GM12878 (cell line): Measurements from ENCODE around the gene TFAP2E. TPM values are rescaled to one million over a fixed set of nuclear protein-coding genes. Genes with fewer than 3 reads are reported as not detected.
A peak's percentile ranks its signal among the peaks of the same experiment; 100 is the strongest.

ENCODE experiments used
- BACH1 ChIP-seq: fragments of 450-650 bp; IDR thresholded peaks from 2 replicates; pipeline ENCODE4 v1.6.1; 2017; ENCODE audit warnings: mild to moderate bottlenecking, borderline replicate concordance
- BCL11A ChIP-seq: IDR thresholded peaks from 2 replicates; pipeline ENCODE4 v1.6.1; 2011; ENCODE audit warnings: low read depth, low read length
- CHD4 ChIP-seq: fragments of 200-600 bp; sonication (generic); IDR thresholded peaks from 2 replicates; pipeline ENCODE4 v1.6.1; 2016; ENCODE audit warnings: mild to moderate bottlenecking
- EP300 ChIP-seq, 2 experiments: fragments of 150-350 bp in 1 of 2; IDR thresholded peaks; 2 replicates each; pipeline ENCODE4 v1.6.1; 2011 to 2012; ENCODE audit warnings: low read depth in 2 of 2, low read length in 2 of 2, borderline replicate concordance in 1 of 2, improper control_type of control experiment in 1 of 2, inconsistent platforms in 1 of 2; ENCODE audit not compliant: control insufficient read depth in 1 of 2
- JUNB ChIP-seq: IDR thresholded peaks from 2 replicates; pipeline ENCODE4 v1.6.1; 2016; ENCODE audit warnings: antibody characterized with exemption, mild to moderate bottlenecking
- KAT2A ChIP-seq: conservative IDR thresholded peaks from 2 replicates; pipeline ENCODE4 v1.6.1; 2011; ENCODE audit warnings: low read depth, low read length; ENCODE audit not compliant: control insufficient read depth
- MEF2A ChIP-seq: IDR thresholded peaks from 2 replicates; pipeline ENCODE4 v1.6.1; 2011; ENCODE audit warnings: low read depth, mild to moderate bottlenecking, low read length, moderate library complexity; ENCODE audit not compliant: insufficient read depth
- NRF1 ChIP-seq: conservative IDR thresholded peaks from 2 replicates; pipeline ENCODE4 v1.6.1; 2011; ENCODE audit warnings: mild to moderate bottlenecking, low read depth, low read length, improper control_type of control experiment
- PML ChIP-seq: IDR thresholded peaks from 2 replicates; pipeline ENCODE4 v1.6.1; 2012; ENCODE audit warnings: low read length, inconsistent platforms
- POLR2AphosphoS5 ChIP-seq: IDR thresholded peaks from 2 replicates; pipeline ENCODE4 v1.6.1; 2011; ENCODE audit warnings: mild to moderate bottlenecking, low read length, inconsistent platforms
- POU2F2 ChIP-seq: IDR thresholded peaks from 3 replicates; pipeline ENCODE4 v1.6.1; 2011; ENCODE audit warnings: low read depth, mild to moderate bottlenecking, low read length, borderline replicate concordance
- RAD21 ChIP-seq: IDR thresholded peaks from 2 replicates; pipeline ENCODE4 v1.6.1; 2011; ENCODE audit warnings: mild to moderate bottlenecking, low read depth, low read length, moderate library complexity; ENCODE audit not compliant: insufficient read depth
- RUNX3 ChIP-seq: IDR thresholded peaks from 2 replicates; pipeline ENCODE4 v1.6.1; 2012; ENCODE audit warnings: low read length, inconsistent platforms
- SP1 ChIP-seq: IDR thresholded peaks from one replicate; pipeline ENCODE4 v1.6.1; 2011; ENCODE audit warnings: low read depth, low read length
- SPI1 ChIP-seq: IDR thresholded peaks from 2 replicates; pipeline ENCODE4 v1.6.1; 2011; ENCODE audit warnings: low read depth, mild to moderate bottlenecking, low read length, moderate library complexity, borderline replicate concordance; ENCODE audit not compliant: insufficient read depth
- SREBF1 ChIP-seq: IDR thresholded peaks from 2 replicates; pipeline ENCODE4 v1.6.1; 2012; ENCODE audit warnings: mild to moderate bottlenecking, low read length
- STAT1 ChIP-seq: fragments of 450-650 bp; conservative IDR thresholded peaks from 2 replicates; pipeline ENCODE4 v1.6.1; 2014; ENCODE audit warnings: antibody characterized with exemption, mild to moderate bottlenecking
- STAT3 ChIP-seq: IDR thresholded peaks from 2 replicates; pipeline ENCODE4 v1.6.1; 2011; ENCODE audit warnings: low read depth, low read length, improper control_type of control experiment
- ZBED1 ChIP-seq: IDR thresholded peaks from 2 replicates; pipeline ENCODE4 v1.6.1; 2016; ENCODE audit warnings: borderline replicate concordance
- polyA plus RNA-seq, 11 experiments: library from polyadenylated mRNA; depleted of rRNA in 4 of 11; unstranded in 6 of 11; stranded (reverse) in 5 of 11; fragments of >200 nt; fragmentation: Nextera tagmentation in 4 of 11; fragmentation: Illumina TruSeq in 1 of 11; extraction: Ambion mirVana in 4 of 11; extraction: Trizol in 1 of 11; gene quantifications; 1 replicate in 1 of 11; 2 replicates in 10 of 11; pipeline versions ENCODE4 v1.2.1 to v1.2.3, GENCODE V29; 2011 to 2016; ENCODE audit warnings: inconsistent platforms in 2 of 11, missing spikeins in 2 of 11, low read depth in 1 of 11
- total RNA-seq, 4 experiments: library from RNA; depleted of rRNA in 3 of 4; stranded (reverse); fragments of >200 nt in 3 of 4; fragmentation: Illumina TruSeq in 1 of 4; extraction: Trizol in 1 of 4; gene quantifications; 2 replicates each; pipeline versions ENCODE4 v1.2.1 to v1.2.3, GENCODE V29; 2013 to 2021
- TF ChIP-seq, protein P1 (sequence below): IDR thresholded peaks from 2 replicates; pipeline ENCODE4 v1.6.1; 2012; ENCODE audit warnings: improper control_type of control experiment, low read depth, low read length; ENCODE audit not compliant: insufficient replicate concordance
- TF ChIP-seq, protein P2 (sequence below): IDR thresholded peaks from 2 replicates; pipeline ENCODE4 v1.6.1; 2011; ENCODE audit warnings: borderline replicate concordance, low read depth, mild to moderate bottlenecking, moderate library complexity, low read length; ENCODE audit not compliant: insufficient read depth, poor library complexity, severe bottlenecking
- TF ChIP-seq, protein P3 (sequence below): IDR thresholded peaks from 2 replicates; pipeline ENCODE4 v1.6.1; 2012; ENCODE audit warnings: low read length, inconsistent platforms

TFAP2E gene
- total and polyA plus RNA-seq, 10 of the 15 experiments (the other 5 are each of a cell fraction or from before 2014, with no cell fraction given): 0.10 to 1.1 (median 0.43) TPM

DNA sequence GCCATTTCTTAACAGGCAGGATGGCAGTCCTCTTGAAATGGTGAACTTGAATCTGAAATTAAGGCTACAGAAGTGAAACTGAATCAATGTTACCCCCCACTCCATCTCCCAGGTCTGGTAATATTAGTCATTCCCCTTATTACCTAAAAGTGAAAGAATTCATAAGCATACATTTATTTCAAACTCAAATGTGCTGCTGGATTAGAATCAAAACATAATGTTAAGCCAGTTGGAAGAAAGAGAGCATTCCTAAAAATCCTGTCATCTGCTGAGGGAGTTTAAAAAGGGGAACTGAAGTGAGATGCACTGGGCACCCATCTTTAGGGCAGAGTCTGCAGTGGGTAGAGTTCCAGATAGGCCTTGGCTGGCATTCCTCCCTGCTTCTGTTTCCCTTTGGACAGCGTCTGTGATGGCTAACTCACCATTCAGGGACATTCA is 33.3 kb upstream of the TFAP2E start (continued):
- TF ChIP-seq, protein P1, sequence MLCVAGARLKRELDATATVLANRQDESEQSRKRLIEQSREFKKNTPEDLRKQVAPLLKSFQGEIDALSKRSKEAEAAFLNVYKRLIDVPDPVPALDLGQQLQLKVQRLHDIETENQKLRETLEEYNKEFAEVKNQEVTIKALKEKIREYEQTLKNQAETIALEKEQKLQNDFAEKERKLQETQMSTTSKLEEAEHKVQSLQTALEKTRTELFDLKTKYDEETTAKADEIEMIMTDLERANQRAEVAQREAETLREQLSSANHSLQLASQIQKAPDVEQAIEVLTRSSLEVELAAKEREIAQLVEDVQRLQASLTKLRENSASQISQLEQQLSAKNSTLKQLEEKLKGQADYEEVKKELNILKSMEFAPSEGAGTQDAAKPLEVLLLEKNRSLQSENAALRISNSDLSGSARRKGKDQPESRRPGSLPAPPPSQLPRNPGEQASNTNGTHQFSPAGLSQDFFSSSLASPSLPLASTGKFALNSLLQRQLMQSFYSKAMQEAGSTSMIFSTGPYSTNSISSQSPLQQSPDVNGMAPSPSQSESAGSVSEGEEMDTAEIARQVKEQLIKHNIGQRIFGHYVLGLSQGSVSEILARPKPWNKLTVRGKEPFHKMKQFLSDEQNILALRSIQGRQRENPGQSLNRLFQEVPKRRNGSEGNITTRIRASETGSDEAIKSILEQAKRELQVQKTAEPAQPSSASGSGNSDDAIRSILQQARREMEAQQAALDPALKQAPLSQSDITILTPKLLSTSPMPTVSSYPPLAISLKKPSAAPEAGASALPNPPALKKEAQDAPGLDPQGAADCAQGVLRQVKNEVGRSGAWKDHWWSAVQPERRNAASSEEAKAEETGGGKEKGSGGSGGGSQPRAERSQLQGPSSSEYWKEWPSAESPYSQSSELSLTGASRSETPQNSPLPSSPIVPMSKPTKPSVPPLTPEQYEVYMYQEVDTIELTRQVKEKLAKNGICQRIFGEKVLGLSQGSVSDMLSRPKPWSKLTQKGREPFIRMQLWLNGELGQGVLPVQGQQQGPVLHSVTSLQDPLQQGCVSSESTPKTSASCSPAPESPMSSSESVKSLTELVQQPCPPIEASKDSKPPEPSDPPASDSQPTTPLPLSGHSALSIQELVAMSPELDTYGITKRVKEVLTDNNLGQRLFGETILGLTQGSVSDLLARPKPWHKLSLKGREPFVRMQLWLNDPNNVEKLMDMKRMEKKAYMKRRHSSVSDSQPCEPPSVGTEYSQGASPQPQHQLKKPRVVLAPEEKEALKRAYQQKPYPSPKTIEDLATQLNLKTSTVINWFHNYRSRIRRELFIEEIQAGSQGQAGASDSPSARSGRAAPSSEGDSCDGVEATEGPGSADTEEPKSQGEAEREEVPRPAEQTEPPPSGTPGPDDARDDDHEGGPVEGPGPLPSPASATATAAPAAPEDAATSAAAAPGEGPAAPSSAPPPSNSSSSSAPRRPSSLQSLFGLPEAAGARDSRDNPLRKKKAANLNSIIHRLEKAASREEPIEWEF: no peak
- no peak for TF ChIP-seq ZBED1
- no peak for TF ChIP-seq MEF2A
- no peak for TF ChIP-seq BCL11A
- TF ChIP-seq STAT3: no peak
- no peak for TF ChIP-seq RAD21
- TF ChIP-seq RUNX3: peak; percentile 30; the same call in 1 of the 2 replicates
- no peak for TF ChIP-seq KAT2A
- TF ChIP-seq NRF1: no peak
- no peak for TF ChIP-seq STAT1
- TF ChIP-seq BACH1: no peak
- no peak for TF ChIP-seq SREBF1
- no peak for TF ChIP-seq CHD4
- TF ChIP-seq SPI1: peak; percentile 78
- no peak for TF ChIP-seq POLR2AphosphoS5
- TF ChIP-seq SP1: no peak
- TF ChIP-seq POU2F2: no peak
- no peak; the same call in 1 of the 2 replicates for TF ChIP-seq PML
- peak; percentile 56 for TF ChIP-seq JUNB
- TF ChIP-seq, protein P2, sequence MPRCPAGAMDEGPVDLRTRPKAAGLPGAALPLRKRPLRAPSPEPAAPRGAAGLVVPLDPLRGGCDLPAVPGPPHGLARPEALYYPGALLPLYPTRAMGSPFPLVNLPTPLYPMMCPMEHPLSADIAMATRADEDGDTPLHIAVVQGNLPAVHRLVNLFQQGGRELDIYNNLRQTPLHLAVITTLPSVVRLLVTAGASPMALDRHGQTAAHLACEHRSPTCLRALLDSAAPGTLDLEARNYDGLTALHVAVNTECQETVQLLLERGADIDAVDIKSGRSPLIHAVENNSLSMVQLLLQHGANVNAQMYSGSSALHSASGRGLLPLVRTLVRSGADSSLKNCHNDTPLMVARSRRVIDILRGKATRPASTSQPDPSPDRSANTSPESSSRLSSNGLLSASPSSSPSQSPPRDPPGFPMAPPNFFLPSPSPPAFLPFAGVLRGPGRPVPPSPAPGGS: no peak
- 0 out of 4 replicates have a peak, but pooled peaks of 1 of the 2 experiments have one; percentile 16 for TF ChIP-seq EP300 (IDR thresholded peaks at IDR 0.05; ENCODE audit: borderline replicate concordance in 1 of 2, control insufficient read depth in 1 of 2, low read depth in 2 of 2, low read length in 2 of 2)
- TF ChIP-seq, protein P3, sequence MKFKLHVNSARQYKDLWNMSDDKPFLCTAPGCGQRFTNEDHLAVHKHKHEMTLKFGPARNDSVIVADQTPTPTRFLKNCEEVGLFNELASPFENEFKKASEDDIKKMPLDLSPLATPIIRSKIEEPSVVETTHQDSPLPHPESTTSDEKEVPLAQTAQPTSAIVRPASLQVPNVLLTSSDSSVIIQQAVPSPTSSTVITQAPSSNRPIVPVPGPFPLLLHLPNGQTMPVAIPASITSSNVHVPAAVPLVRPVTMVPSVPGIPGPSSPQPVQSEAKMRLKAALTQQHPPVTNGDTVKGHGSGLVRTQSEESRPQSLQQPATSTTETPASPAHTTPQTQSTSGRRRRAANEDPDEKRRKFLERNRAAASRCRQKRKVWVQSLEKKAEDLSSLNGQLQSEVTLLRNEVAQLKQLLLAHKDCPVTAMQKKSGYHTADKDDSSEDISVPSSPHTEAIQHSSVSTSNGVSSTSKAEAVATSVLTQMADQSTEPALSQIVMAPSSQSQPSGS: no peak
